A549 (cell line): ENCODE measurements around the gene IER5L. TPM values are rescaled to one million over a fixed set of nuclear protein-coding genes. Genes with fewer than 3 reads are reported as not detected.

Experiments used
- ATAC-seq, 2 experiments: fragments of 200-7000 bp in 1 of 2; fragments of >200 bp in 1 of 2; cut with Nextera tagmentation in 1 of 2; cut with Tn5 transposase in 1 of 2; 3 replicates each; pipeline versions ENCODE4 v1.8.0 to v1.9.1; 2018 to 2020; ENCODE audit warnings: mild to moderate bottlenecking in 1 of 2, moderate library complexity in 1 of 2
- CTCF ChIA-PET: fragments of 300-600 bp; sonication (Branson Sonifier 250); formaldehyde crosslinking; extraction: SDS; loops from one replicate; lab custom pipeline; 2021; ENCODE audit warnings: antibody characterized with exemption, inconsistent platforms; lab: Yijun Ruan, JAX
- POLR2A ChIA-PET: fragments of 350-600 bp; formaldehyde crosslinking; extraction: SDS; loops from one replicate; lab custom pipeline; 2021; ENCODE audit warnings: antibody characterized with exemption, inconsistent platforms; lab: Yijun Ruan, JAX
- DNase-seq, 2 experiments: peaks; one replicate each; pipeline versions ENCODE4 v3.0.0 to v3.0.0-alpha.2; 2011 to 2016; ENCODE audit warnings: low read depth in 1 of 2, low spot score in 1 of 2
- FAIRE-seq: peaks from 2 replicates; lab custom pipeline; 2011; peaks lifted over from hg19 to GRCh38; lab: Jason Lieb, UNC
- H3K27ac ChIP-seq, 2 experiments: fragments of >200 bp; sonication (Bioruptor Twin); formaldehyde crosslinking; 3 replicates each; pipeline ENCODE4 v1.5.1; 2016 to 2017
- H3K4me1 ChIP-seq: fragments of >200 bp; sonication (Bioruptor Twin); formaldehyde crosslinking; 3 replicates; pipeline ENCODE4 v1.6.1; 2016
- H3K4me2 ChIP-seq: fragments of >200 bp; sonication (Bioruptor Twin); formaldehyde crosslinking; 3 replicates; pipeline ENCODE4 v1.6.1; 2016
- H3K4me3 ChIP-seq: fragments of >200 bp; sonication (Bioruptor Twin); formaldehyde crosslinking; 3 replicates; pipeline ENCODE4 v1.5.1; 2016
- H3K9me3 ChIP-seq: fragments of >200 bp; sonication (Bioruptor Twin); formaldehyde crosslinking; 3 replicates; pipeline ENCODE4 v1.6.1; 2016
- BHLHE40 ChIP-seq: IDR thresholded peaks from 2 replicates; pipeline ENCODE4 v1.6.1; 2012; ENCODE audit warnings: low read depth, low read length, inconsistent platforms
- CHD2 ChIP-seq: fragments of 150-350 bp; IDR thresholded peaks from 2 replicates; pipeline ENCODE4 v1.6.1; 2014; ENCODE audit warnings: low read length; ENCODE audit not compliant: partially characterized antibody
- FOSL2 ChIP-seq, 2 experiments: fragments of 450-650 bp in 1 of 2; fragments of >200 bp in 1 of 2; sonication (Bioruptor Twin) in 1 of 2; formaldehyde crosslinking; IDR thresholded peaks; 2 replicates each; pipeline versions ENCODE4 v1.5.0 to v1.6.1; 2016 to 2020; ENCODE audit warnings: mild to moderate bottlenecking in 1 of 2, moderate library complexity in 1 of 2
- FOXS1 ChIP-seq: fragments of 250-450 bp; sonication (Bioruptor Pico); IDR thresholded peaks from 2 replicates; pipeline ENCODE4 v1.5.0; 2020; ENCODE audit warnings: mild to moderate bottlenecking, moderate library complexity
- HDAC2 ChIP-seq: fragments of 200-600 bp; sonication (generic); IDR thresholded peaks from 2 replicates; pipeline ENCODE4 v1.6.1; 2016
- HES2 ChIP-seq: fragments of >200 bp; sonication (Bioruptor Twin); formaldehyde crosslinking; IDR thresholded peaks from 2 replicates; pipeline ENCODE4 v1.6.1; 2016
- HOXB13 ChIP-seq: fragments of 250-450 bp; sonication (Bioruptor Pico); IDR thresholded peaks from 2 replicates; pipeline ENCODE4 v1.5.0; 2020; ENCODE audit warnings: low read depth, mild to moderate bottlenecking, moderate library complexity
- JUNB ChIP-seq: fragments of >200 bp; sonication (Bioruptor Twin); formaldehyde crosslinking; IDR thresholded peaks from 2 replicates; pipeline ENCODE4 v1.6.1; 2016
- KDM1A ChIP-seq: fragments of 200-600 bp; sonication (generic); IDR thresholded peaks from 2 replicates; pipeline ENCODE4 v1.6.1; 2016; ENCODE audit warnings: low read depth, mild to moderate bottlenecking
- KDM5A ChIP-seq: fragments of 200-600 bp; sonication (generic); IDR thresholded peaks from 2 replicates; pipeline ENCODE4 v1.6.1; 2016; ENCODE audit warnings: antibody characterized with exemption, mild to moderate bottlenecking
- MYC ChIP-seq: IDR thresholded peaks from 2 replicates; pipeline ENCODE4 v1.6.1; 2012; ENCODE audit warnings: mild to moderate bottlenecking, inconsistent platforms, low read length, improper control_type of control experiment, borderline replicate concordance
- NFE2L2 ChIP-seq: fragments of 150-350 bp; conservative IDR thresholded peaks from 2 replicates; pipeline ENCODE4 v1.6.1; 2014; ENCODE audit warnings: low read length
- NPAS2 ChIP-seq: fragments of 250-450 bp; sonication (Bioruptor Pico); IDR thresholded peaks from 2 replicates; pipeline ENCODE4 v1.8.0; 2022; ENCODE audit warnings: mild to moderate bottlenecking, moderate library complexity, borderline replicate concordance
- POLR2AphosphoS2 ChIP-seq: conservative IDR thresholded peaks from 2 replicates; pipeline ENCODE4 v1.6.1; 2012; ENCODE audit warnings: low read length, improper control_type of control experiment, inconsistent platforms
- RCOR1 ChIP-seq: fragments of 150-350 bp; IDR thresholded peaks from 2 replicates; pipeline ENCODE4 v1.6.1; 2014; ENCODE audit warnings: antibody characterized with exemption, low read length, low read depth
- RNF2 ChIP-seq: fragments of 200-600 bp; sonication (generic); IDR thresholded peaks from 2 replicates; pipeline ENCODE4 v1.6.1; 2016; ENCODE audit warnings: low read depth, mild to moderate bottlenecking, antibody characterized with exemption, moderate library complexity, borderline replicate concordance
- TP53 ChIP-seq: fragments of 250-450 bp; sonication (Bioruptor Pico); IDR thresholded peaks from 2 replicates; pipeline ENCODE4 v1.5.0; 2021; ENCODE audit warnings: mild to moderate bottlenecking, moderate library complexity
- ZNF302 ChIP-seq: fragments of 250-450 bp; sonication (Bioruptor Pico); IDR thresholded peaks from 2 replicates; pipeline ENCODE4 v1.9.0; 2021; ENCODE audit warnings: inconsistent platforms, mild to moderate bottlenecking, moderate library complexity
- ZSCAN20 ChIP-seq: fragments of 250-450 bp; sonication (Bioruptor Pico); IDR thresholded peaks from 2 replicates; pipeline ENCODE4 v1.8.0; 2022; ENCODE audit warnings: mild to moderate bottlenecking, moderate library complexity
- WGBS: methylation state at CpG from one replicate; pipeline ENCODE4 v1.1.6; 2017; ENCODE audit errors: missing lambda C conversion rate; 5-methylcytosine and 5-hydroxymethylcytosine counted together
- polyA plus RNA-seq, 4 experiments: library from polyadenylated mRNA; depleted of rRNA in 3 of 4; stranded (reverse); fragments of >200 nt; fragmentation: RNase III in 1 of 4; extraction: RNeasy Plus Mini Kit Qiagen cat#74134 plus additional on column Dnase treatment in 1 of 4; gene quantifications; 2 replicates in 3 of 4; 3 replicates in 1 of 4; pipeline ENCODE4 v1.2.3, GENCODE V29; 2011 to 2017
- TF ChIP-seq, protein P1 (sequence below): IDR thresholded peaks from 2 replicates; pipeline ENCODE4 v1.6.1; 2012
- TF ChIP-seq, protein P2 (sequence below): IDR thresholded peaks from 2 replicates; pipeline ENCODE4 v1.6.1; 2012

IER5L gene
- polyA plus RNA-seq, 2 of the 4 experiments (the other 2 are of a cell fraction), result 25.1 to 67.5 TPM

DNA sequence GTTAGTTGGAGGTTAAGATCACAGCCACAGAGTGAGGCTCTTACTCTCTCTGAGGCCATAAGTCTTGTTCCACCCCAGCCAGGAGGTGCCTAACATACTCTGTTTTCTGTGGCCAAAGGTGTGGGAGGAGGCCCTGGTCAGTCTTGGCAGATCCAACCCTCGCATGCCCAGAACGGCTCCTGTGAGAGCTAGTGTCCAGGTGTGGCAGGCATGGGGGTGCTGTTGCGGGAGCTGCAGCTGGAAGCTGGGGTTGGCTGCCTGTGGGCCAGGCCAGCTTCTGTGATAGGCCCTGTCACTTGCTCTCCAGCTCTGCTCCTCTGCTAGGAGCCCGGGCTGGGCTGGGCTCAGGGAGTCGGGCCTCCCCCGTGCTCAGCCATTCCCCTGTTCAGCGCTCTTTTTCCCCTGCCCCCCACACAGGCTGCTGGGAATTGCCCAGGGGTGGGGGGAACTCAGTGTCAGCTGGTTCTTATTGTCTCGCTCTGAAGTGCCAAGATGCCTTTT lies 31.6 kb downstream of the IER5L start:
- Histone ChIP-seq H3K27ac (peak overlapping the region; percentile 43 to 82; a peak in 4 of 6 replicates), H3K4me2 (no peak overlapping the region), H3K4me1 (peaks cover 46% of the 10 kb centered on the region), H3K9me3 (no peaks in the 10 kb centered on the region), H3K4me3 (no peak overlapping the region)
- DNase-seq (no peak), ATAC-seq (no peak), FAIRE-seq (no peak)
- POLR2A ChIA-PET, result interaction anchor here (1.2 kb wide), 1 partner anchor 473 kb away, joined by 3 read pairs; no protein-coding TSS in a partner anchor
- 87% methylated on average over 6 of the region's 8 CpGs for WGBS
- CTCF ChIA-PET, result interaction anchor here (0.7 to 28.1 kb wide), 6 partner anchors 18 to 594 kb away, joined by 3 to 1029 read pairs (median 462); partner anchors contain the start of genes ASB6, C9orf50, IER5L and NTMT1
- TF ChIP-seq NPAS2 (CRISPR knock-in tag), result no peak
- TF ChIP-seq, all 56 proteins: peak for 0

DNA sequence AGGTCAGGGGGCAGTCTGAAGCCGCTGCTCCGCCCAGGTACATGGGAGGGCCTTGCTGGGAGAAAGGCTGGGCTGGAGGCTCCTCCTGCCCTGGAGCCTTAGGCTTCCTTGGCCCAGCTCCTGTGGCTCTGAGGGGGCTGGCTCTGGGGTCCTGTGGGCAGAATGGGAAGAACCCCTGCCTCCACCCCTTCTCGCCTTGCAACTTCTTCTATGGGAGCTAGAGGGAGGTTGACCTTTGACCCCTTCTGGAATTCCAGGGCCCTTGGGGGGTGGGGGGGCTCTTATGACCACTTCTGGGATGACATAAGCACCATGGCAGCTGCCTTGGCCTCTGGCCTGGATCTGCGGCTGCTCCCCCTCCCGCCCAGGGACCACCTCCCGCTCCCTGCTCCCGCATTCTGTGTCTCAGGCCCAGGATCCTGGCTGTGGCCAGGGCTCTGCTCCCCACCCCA lies 32.2 kb downstream of the IER5L start:
- POLR2A ChIA-PET, result interaction anchor here (1.2 kb wide), 1 partner anchor 474 kb away, joined by 3 read pairs; no protein-coding TSS in a partner anchor
- Histone ChIP-seq H3K27ac (peak overlapping the region; percentile 43 to 82; a peak in 5 of 6 replicates), H3K4me2 (peak overlapping the region; percentile 42), H3K4me1 (peaks cover 52% of the 10 kb centered on the region), H3K9me3 (no peaks in the 10 kb centered on the region), H3K4me3 (no peak overlapping the region)
- ATAC-seq (peak in 1 of 2 experiments; percentile 10; a peak in 1 of 6 replicates), DNase-seq (no peak), FAIRE-seq (no peak)
- WGBS, result 80% methylated on average over 6 of the region's 7 CpGs
- CTCF ChIA-PET, result interaction anchor here (0.7 to 28.1 kb wide), 6 partner anchors 18 to 595 kb away, joined by 3 to 1029 read pairs (median 462); partner anchors contain the start of genes ASB6, C9orf50, IER5L and NTMT1
- TF ChIP-seq KDM5A, result no peak
- no peak for TF ChIP-seq NFE2L2
- TF ChIP-seq, protein P1, sequence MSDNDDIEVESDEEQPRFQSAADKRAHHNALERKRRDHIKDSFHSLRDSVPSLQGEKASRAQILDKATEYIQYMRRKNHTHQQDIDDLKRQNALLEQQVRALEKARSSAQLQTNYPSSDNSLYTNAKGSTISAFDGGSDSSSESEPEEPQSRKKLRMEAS, result no peak
- TF ChIP-seq ZNF302 (CRISPR knock-in tag), result no peak
- TF ChIP-seq, protein P2, sequence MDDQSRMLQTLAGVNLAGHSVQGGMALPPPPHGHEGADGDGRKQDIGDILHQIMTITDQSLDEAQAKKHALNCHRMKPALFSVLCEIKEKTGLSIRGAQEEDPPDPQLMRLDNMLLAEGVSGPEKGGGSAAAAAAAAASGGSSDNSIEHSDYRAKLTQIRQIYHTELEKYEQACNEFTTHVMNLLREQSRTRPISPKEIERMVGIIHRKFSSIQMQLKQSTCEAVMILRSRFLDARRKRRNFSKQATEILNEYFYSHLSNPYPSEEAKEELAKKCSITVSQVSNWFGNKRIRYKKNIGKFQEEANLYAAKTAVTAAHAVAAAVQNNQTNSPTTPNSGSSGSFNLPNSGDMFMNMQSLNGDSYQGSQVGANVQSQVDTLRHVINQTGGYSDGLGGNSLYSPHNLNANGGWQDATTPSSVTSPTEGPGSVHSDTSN, result no peak
- TF ChIP-seq FOXS1 (CRISPR knock-in tag), result no peak
- TF ChIP-seq TP53, result no peak
- no peak for TF ChIP-seq HOXB13 (CRISPR knock-in tag)
- no peak for TF ChIP-seq BHLHE40
- TF ChIP-seq RCOR1, result no peak
- no peak for TF ChIP-seq FOSL2 (IDR thresholded peaks at IDR 0.05)
- no peak for TF ChIP-seq FOSL2 (CRISPR knock-in tag; IDR thresholded peaks at IDR 0.05)
- TF ChIP-seq HES2, result no peak
- TF ChIP-seq, all 56 proteins: peak for 0

DNA sequence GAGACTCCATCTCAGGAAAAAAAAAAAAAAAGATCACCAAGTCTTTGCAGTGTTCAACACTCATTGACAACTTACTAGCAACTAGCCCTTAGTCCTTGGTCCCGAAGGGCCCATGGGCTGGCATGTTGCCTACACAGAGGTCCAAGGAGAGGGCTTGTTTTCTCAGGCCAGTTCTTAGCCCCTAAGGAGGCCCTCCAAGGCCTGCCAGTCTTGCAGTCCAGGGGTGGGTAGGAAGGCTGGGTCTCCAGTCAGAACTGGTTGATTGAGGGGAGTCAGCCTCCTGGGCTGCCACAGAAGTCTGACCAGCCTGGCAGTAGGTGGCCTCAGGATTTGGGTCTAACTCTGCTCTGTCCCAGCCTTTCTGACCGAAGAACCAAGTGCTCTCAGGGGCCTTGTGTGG lies 32.7 kb downstream of the IER5L start:
- peak overlapping the region; percentile 42 for H3K4me2 ChIP-seq
- DNase-seq, result no peak
- TF ChIP-seq JUNB (no peak), TP53 (no peak), KDM1A (no peak), POLR2AphosphoS2 (no peak), FOSL2 (IDR thresholded peaks at IDR 0.05) (no peak), FOSL2 (CRISPR knock-in tag; IDR thresholded peaks at IDR 0.05) (no peak), HES2 (no peak), CHD2 (no peak), HDAC2 (no peak), MYC (no peak), RNF2 (no peak), ZSCAN20 (CRISPR knock-in tag) (no peak), BHLHE40 (no peak)
- 93% methylated on average over 2 of the region's 2 CpGs for WGBS
- no peaks in the 10 kb centered on the region for H3K9me3 ChIP-seq
- no peak for FAIRE-seq
- H3K4me3 ChIP-seq, result no peak overlapping the region
- CTCF ChIA-PET, result interaction anchor here (12.5 to 28.1 kb wide), 4 partner anchors 17 to 486 kb away, joined by 271 to 1029 read pairs (median 800); partner anchors contain the start of genes ASB6, C9orf50, IER5L and NTMT1
- ATAC-seq, result no peak
- H3K4me1 ChIP-seq, result peaks cover 58% of the 10 kb centered on the region
- POLR2A ChIA-PET, result interaction anchor here (1.2 kb wide), 1 partner anchor 475 kb away, joined by 3 read pairs; no protein-coding TSS in a partner anchor
- H3K27ac ChIP-seq, result peak overlapping the region; percentile 43 to 82; a peak in 5 of 6 replicates
